WERI-Rb-1 (cell line): Measurements from ENCODE around the gene UQCR11.

Experiments used
- DNase-seq: peaks from one replicate; pipeline ENCODE4 v3.0.0-alpha.2; 2020
- H3K27ac ChIP-seq: fragments of 250-450 bp; sonication (Bioruptor Pico); 2 replicates; pipeline ENCODE4 v1.5.1; 2020; ENCODE audit warnings: mild to moderate bottlenecking, moderate library complexity
- H3K27me3 ChIP-seq: fragments of 250-450 bp; sonication (Bioruptor Pico); 2 replicates; pipeline ENCODE4 v1.5.1; 2021; ENCODE audit warnings: mild to moderate bottlenecking, low read depth, moderate library complexity; ENCODE audit not compliant: insufficient read depth, severe bottlenecking
- H3K36me3 ChIP-seq: fragments of 250-450 bp; sonication (Bioruptor Pico); 2 replicates; pipeline ENCODE4 v1.5.1; 2020; ENCODE audit warnings: mild to moderate bottlenecking, moderate library complexity
- H3K4me3 ChIP-seq: 2 replicates; pipeline ENCODE4 v1.5.1; 2011; ENCODE audit warnings: low read depth, mild to moderate bottlenecking, control low read depth, low read length
- H3K9me3 ChIP-seq: fragments of 250-450 bp; sonication (Bioruptor Pico); 2 replicates; pipeline ENCODE4 v1.5.1; 2021; ENCODE audit warnings: mild to moderate bottlenecking, moderate library complexity; ENCODE audit not compliant: severe bottlenecking
- TF ChIP-seq, protein P1 (sequence below): IDR thresholded peaks from 2 replicates; pipeline ENCODE4 v1.5.1; 2011; ENCODE audit warnings: low read depth, mild to moderate bottlenecking, control low read depth, inconsistent platforms, low read length

The UQCR11 gene

GRCh38 chr19:1567116-1567847 is 38.0 kb downstream of the UQCR11 start:
- peaks cover 8% of the 10 kb centered on the region for H3K9me3 ChIP-seq
- TF ChIP-seq, protein P1, sequence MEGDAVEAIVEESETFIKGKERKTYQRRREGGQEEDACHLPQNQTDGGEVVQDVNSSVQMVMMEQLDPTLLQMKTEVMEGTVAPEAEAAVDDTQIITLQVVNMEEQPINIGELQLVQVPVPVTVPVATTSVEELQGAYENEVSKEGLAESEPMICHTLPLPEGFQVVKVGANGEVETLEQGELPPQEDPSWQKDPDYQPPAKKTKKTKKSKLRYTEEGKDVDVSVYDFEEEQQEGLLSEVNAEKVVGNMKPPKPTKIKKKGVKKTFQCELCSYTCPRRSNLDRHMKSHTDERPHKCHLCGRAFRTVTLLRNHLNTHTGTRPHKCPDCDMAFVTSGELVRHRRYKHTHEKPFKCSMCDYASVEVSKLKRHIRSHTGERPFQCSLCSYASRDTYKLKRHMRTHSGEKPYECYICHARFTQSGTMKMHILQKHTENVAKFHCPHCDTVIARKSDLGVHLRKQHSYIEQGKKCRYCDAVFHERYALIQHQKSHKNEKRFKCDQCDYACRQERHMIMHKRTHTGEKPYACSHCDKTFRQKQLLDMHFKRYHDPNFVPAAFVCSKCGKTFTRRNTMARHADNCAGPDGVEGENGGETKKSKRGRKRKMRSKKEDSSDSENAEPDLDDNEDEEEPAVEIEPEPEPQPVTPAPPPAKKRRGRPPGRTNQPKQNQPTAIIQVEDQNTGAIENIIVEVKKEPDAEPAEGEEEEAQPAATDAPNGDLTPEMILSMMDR = no peak
- H3K27me3 ChIP-seq = no peaks in the 10 kb centered on the region
- H3K27ac ChIP-seq = peak overlapping the region; percentile 99
- DNase-seq = no peak
- peaks cover 44% of the 10 kb centered on the region for H3K36me3 ChIP-seq
- H3K4me3 ChIP-seq = peak overlapping the region; percentile 82

DNA sequence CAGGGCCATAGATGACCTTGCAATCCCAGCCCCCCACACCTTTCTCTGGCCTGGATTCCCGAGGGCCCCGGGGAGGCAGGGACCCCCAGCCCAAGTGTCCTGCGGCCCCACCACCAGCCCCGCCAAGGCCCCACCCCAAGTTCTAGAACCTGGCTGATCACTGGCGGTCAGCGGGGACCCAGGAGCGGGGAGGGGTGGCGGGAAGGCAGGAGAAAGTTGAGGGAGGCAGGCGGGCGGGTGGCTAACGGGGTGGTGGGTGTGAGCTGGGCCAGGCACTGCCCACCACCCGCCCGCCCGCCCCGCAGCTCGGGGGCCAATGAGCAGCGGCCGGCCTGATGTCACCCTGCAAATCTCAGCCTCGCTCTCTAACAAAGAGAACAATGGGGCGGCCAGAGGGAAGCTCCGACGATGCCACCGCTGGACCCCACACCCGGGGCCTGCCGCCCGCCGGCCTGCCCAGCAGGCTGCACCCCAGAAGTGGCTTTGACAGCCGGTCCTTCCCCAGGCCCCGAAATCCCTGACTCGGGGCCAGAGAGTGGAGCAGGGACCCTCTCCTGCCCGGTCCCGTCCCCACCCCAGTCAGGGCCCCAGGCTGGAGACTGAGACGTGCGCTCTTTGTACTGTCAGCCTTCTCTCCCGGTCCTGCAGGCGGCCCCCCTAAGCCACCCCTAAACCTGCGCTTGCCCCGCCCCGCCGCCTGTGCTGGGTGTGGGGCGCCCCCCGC is 38.7 kb downstream of the UQCR11 start:
- peaks cover 8% of the 10 kb centered on the region for H3K9me3 ChIP-seq
- no peaks in the 10 kb centered on the region for H3K27me3 ChIP-seq
- peak; percentile 89 for DNase-seq
- H3K36me3 ChIP-seq = peaks cover 50% of the 10 kb centered on the region
- H3K27ac ChIP-seq = peak overlapping the region; percentile 99
- TF ChIP-seq, protein P1 = no peak
- peak overlapping the region; percentile 82 for H3K4me3 ChIP-seq

DNA sequence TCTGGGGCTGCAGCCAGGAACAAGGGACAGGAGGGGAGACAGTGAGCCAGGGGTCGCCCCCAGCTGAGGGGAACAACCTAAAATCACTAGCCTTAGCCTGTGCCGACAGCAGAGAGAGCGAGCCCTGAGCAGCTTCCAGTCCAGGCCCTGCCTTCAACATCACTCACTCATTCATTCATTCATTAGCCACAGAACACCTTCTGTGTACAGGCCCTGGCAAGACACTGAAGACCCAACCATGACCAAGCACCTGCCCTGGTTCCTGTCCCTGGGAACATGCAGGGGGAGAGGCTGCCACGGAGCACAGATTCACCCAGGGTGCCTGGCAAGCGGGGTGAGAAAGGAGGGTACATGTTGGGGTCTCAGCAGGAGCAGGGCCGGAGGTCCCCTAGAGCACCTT is 42.0 kb downstream of the UQCR11 start:
- H3K27ac ChIP-seq = no peak overlapping the region
- no peaks in the 10 kb centered on the region for H3K27me3 ChIP-seq
- H3K4me3 ChIP-seq = no peak overlapping the region
- no peaks in the 10 kb centered on the region for H3K9me3 ChIP-seq
- TF ChIP-seq, protein P1 = no peak
- DNase-seq = no peak
- H3K36me3 ChIP-seq = peaks cover 76% of the 10 kb centered on the region

DNA sequence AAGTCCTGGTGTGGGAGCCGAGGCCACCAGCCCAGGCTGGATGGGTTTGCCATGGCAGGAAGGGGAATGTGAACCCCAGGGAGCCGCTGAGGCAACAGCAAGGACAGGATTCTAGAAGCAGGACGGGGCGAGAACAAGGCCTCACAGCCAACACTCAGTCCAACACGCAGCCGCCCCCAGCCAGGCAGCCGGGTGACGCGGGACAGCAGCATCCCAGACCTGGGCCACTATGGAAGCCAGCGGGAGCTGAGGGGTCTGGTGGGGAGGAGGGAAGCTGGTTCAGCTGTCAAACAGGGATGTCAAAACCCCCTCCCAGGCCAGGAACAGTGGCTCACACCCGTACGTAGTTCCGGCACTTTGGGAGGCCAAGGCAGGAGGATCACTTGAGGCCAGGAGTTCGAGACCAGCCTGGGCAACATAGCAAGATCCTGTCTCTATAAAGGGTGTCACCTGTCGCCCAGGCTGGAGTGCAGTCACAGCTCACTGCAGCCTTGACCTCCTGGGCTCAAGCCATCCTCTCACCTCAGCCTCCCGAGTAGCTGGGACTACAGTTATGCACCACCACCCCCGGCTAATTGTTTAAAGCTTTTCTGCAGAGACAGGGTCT is 43.9 kb downstream of the UQCR11 start:
- no peak overlapping the region for H3K27ac ChIP-seq
- TF ChIP-seq, protein P1 = no peak
- DNase-seq = no peak
- peaks cover 82% of the 10 kb centered on the region for H3K36me3 ChIP-seq
- H3K4me3 ChIP-seq = no peak overlapping the region
- H3K9me3 ChIP-seq = no peaks in the 10 kb centered on the region
- H3K27me3 ChIP-seq = no peaks in the 10 kb centered on the region

DNA sequence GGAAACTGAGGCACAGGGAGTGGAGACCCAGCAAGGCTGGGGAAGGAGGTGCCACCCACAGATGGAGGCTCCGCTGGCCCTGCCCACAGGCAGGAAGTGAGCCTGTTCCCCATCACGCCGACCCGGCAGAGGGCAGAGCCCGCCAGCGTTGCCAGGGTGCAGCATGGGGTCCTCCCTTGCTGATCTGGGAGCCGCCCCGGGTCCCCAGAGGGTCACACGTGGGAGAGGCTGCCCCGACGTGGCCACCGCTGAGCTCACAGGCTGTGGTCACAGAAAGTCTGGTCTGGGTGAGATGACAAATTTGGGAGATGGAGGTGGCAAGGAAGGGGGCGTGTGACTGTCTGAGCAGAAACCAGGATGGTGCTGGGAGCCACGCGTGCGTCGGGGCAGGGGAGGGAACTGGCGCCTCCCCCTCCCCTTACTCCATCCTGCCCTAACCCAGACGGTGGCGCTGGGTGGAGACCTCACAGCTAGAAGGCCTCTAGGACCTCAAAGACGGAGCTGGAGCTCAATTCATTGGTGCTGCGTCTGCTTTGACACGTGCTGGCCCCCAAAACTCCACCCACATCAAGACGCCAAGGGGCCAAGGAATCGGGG is 44.9 kb downstream of the UQCR11 start:
- H3K9me3 ChIP-seq = no peaks in the 10 kb centered on the region
- H3K27ac ChIP-seq = no peak overlapping the region
- no peak overlapping the region for H3K4me3 ChIP-seq
- TF ChIP-seq, protein P1 = no peak
- no peaks in the 10 kb centered on the region for H3K27me3 ChIP-seq
- H3K36me3 ChIP-seq = peaks cover 76% of the 10 kb centered on the region
- DNase-seq = no peak
